IPS-NIHi7 (cell line): ENCODE data around the gene SMOC2.
"Not testable (repeated sequence)": the region's sequence is repeated elsewhere in the genome, so short reads cannot be mapped to it uniquely, and the experiment has no call there.

ENCODE experiments used
- DNase-seq: peaks from one replicate; pipeline ENCODE4 v3.0.0; 2012; ENCODE audit warnings: mixed read lengths; ENCODE audit errors: extremely low spot score

The SMOC2 gene

DNA sequence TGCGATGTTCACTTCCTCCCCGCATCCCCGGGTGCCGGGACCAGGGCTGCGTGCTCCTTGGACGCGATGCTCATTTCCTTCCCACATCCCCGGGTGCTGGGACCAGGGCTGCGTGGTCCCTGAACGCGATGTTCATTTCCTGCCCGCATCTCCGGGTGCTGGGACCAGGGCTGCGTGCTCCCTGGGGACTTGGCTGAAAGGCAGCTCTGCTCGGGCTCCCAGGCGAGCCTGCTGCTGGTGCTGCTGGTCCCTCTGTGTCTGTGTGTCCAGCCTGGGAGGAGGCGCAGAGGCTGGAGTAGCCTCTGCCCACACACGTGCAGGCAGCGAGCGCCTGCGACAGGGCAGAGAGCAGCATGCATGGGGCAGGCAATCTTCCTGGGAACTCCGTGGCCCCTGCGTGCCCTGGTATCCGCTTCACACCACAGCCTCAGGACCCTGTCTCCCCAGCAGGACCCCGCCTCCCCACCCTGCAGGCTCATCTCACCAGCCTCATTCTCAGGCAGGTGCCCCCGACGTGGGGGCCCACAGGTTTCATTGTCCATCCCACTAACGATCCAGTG, 132.4 kb downstream of the SMOC2 start:
- DNase-seq, result not testable (repeated sequence)

DNA sequence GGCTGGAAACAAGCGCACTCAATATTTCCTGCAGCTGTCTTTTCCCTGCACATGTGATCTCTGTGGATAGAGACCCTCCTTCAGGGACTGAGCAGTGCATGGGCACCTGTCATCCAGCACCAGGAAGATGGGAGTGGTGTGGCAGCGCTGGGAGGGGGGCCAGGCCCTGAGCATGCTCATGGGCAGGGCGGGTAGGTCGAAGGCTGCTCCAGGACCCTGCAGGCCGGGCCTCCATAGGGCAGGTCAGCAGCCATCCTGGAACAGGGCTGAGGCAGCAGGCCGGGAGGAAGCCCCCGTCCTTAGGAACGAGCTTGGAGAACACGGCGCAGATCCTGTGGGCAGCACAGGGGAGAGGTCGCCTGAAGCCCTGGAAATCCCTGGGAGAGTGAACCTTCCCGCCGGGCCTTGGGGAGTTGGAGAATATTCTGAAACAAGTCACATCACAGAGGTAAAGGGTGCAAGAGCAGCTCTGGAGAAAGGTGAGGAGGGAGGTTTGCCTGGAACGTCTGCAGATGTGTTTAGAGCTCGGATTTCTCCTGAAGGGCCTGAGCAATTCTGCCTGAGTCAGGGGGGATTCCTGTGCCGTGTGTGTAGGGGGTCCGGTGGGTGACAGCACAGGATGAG, 133.2 kb downstream of the SMOC2 start:
- DNase-seq, result no peak

DNA sequence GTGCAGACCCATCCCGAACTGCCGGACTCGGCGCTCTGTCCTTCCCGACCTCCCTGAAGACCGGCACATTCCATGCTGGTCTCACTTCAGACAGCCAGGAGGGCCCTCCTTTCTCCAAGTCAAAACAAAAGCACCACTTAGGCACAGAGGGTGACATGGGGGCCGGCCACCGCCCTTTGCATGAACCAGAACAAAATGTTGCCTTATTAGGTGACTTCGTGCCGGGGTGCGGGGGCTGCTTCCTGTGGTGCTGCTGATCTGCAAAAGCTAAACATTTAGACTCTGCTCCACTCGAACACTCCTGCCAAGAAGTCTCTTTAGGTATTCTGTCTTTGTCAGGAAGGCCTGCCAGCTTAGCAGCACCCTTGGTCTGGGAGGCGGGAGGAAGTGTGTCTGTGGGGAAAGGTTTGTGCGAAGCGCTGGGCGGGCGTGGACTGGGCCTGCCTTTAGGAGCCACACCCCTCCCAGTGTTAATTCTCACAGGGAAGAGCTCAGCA, 133.8 kb downstream of the SMOC2 start:
- peak; percentile 53 for DNase-seq

DNA sequence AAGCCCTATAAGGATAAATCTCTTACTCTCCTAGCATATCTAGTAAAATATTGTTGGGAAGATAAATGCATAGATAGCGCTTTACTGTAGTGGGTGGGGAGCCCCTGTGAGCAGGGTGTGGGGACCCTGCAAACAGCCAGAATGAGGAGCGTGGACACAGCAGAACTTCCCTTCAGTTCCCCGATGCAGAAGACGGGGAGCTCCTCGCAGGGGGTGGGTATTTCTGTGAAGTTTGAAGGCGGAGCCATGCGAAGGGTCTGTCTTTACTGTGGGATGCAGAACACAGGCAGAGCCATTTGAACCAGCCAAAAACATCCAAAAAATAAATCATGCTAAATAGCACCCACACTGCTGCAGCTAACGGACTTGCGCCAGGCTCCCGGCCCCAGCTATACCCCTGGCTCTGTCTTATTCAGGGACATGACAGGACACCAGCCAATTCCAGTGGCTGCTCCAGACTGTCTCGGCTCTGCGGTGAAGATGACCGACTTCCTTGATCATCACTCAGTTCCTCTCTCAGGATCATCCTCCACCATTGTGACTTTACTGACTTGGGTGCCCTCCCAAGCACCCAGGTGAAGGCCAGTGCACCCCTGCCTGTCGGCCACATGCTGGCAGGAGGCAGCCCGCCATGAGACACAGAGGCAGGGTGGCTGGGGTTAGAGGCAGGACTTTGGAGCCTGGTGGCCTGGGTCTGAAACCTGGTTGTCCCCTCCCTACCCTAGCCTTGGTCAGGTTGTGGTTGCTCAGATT, 134.5 kb downstream of the SMOC2 start:
- no peak for DNase-seq

DNA sequence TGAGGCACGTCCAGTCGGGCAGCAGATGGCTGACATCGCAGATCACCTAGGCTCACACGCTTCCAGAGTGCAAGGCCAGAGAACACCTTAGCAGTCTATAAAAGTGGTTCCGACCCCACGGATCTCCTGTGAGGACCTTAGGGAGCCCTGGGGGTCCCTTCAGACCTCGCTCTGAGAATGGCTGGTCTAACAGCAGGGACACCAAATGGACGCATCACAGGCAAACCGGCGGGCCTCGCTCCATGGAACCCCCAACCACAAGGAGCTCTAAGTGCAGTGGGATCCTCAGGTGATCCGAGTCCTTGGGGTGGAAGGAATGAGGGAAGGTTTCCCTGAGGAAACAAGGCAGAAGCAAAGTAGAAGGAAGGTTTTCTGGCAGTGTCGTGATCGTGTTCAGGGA, 135.4 kb downstream of the SMOC2 start:
- no peak for DNase-seq

DNA sequence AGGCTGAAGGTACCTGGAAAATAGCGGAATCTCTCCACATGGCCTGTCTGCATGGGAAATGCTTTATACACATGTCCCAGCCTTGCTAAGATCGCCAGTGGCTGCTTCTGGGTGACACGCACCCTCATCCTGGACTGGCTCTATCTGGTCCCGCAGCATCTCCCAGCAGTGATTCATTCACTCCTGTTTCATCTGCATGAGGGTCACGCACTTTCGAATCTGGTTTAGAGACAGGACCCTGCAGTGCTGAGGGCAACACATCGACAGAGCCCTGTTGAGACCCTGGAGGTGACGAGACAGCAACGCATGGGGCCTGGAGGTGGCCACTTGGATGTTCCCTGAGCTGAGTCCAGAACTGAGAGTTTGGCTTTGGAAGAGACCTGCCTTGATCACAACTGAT, 136.5 kb downstream of the SMOC2 start:
- no peak for DNase-seq

DNA sequence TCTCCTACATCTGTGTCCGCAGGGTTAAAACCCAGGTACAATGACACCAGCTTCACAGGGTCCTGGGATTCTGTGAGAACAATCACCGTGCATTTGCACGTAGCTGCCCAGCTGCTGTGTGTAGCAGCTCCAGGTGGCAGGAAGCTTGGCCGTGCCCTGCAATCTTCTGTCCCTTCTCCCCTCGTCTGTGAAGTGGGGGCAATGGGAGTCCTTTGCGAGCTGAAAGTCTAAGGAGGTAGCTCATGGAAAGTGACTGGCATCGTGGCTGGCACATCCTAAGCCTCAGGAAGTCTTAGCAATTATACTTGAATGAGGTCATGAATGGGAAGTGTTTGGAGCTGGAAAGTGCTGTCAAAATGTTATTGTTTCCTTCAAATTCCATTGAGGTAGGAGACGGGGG, 137.1 kb downstream of the SMOC2 start:
- DNase-seq, result no peak

DNA sequence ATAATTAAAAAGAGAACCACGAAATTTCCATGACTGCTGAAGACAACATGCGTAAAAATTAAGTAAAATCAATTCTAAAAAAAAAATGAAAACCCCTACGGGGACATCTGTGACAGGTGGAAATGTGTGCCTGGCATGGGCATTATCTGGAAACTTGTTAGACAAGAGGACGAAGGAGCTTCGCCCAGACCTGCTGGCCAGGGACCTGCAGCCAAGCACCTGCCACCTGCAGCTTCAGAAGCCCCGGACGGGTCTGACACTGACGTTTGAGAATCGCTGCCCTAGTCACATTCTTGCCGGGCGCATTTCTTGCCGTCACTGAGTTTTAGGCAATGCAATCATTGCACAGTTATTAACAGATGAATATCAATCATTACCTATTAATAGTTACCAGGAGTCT, 140.3 kb downstream of the SMOC2 start:
- no peak for DNase-seq

DNA sequence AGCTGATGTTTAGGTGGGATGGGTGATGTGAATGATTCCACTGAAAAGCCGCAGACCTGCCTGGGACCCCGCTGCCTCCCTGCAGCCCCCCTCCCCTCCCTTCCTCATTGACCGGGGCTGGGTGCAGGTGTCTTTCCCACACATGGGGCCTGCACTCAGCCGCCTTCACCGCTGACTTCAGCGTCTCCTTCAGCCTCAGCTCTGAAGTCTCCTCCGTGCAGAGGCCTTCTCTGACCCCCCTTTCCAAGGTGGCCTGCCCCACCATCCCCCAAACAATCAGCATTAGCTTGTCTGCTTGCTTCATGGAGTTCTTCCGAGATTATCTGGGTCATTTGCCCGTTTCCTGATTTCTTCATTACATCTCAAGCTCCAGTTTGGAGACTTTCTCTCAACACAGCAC, 140.7 kb downstream of the SMOC2 start:
- DNase-seq, result no peak

DNA sequence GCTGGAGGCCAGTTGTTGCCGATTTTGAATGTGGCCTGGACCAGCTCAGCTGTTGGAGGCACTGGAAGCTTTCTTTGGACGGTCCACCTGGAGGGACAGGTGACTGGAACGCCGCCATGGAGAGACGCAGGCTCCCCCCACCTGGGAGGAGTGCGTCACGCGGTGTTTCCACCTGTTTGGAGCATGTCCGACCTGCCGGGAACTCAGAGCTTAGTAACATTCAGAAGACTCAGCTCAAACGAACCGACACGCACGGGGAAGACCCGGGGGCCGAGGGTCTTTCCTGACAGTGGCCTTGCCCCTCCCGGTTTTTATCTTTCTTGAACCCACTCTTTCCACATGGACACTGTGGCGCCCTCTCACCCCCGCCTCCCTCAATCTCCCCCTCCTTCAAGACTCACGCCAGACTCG, 141.6 kb downstream of the SMOC2 start:
- DNase-seq, result no peak

DNA sequence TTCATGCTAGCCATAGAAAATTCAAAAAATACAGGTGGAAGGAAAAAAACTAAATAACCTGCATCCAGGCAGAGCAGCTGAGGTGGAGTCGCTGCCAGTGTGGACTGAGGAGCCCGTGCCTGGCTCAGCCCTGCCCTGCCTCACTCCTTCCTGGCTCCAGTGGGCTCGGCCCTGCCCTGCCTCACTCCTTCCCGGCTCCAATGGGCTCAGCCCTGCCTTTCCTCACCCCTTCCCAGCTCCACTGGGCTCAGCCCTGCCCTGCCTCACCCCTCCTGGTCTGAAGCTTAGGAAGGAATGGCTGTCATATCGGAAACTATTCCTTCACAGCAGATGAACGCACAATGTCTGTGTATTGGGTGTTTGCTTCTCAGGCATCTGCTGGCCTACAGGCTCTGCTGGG, 142.1 kb downstream of the SMOC2 start:
- DNase-seq, result no peak

DNA sequence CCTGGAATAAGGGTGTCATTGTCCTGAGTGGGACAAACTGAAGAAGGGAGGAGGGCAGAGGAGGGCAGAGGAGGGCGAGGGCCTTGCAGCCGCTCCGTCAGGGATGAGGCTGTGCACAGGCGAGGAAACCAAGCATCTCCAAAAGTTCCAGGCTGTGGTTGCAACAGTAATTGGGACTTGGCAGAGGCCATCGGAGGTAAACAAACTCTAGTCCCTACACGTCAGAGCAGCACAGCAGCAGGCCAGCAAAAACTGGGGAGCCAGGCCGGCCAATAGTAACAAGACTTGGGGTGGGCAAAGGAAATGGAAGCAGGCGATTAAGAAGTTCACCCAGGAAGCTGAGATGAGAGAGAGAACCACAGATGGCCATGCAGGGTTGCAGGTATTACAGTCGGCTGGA, 142.8 kb downstream of the SMOC2 start:
- DNase-seq, result no peak

DNA sequence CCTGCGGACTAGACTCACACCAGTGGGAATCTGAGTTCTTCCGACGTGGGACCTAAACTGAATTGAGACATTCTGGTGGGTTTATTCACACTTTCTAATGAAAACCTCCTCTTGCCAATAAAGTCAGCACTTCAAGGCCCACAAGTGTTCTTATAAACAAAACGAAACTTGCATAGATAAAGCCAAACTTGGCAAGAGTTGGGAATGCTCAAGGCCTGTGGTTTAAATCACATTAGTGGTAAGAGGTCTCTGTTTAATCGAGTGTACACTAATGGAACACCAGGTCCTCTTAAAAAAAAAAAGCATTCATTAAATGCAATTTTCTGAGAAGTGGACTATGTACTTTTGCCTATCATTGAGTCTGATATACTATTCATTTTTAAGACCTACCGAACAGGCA, 143.3 kb downstream of the SMOC2 start:
- DNase-seq, result no peak

DNA sequence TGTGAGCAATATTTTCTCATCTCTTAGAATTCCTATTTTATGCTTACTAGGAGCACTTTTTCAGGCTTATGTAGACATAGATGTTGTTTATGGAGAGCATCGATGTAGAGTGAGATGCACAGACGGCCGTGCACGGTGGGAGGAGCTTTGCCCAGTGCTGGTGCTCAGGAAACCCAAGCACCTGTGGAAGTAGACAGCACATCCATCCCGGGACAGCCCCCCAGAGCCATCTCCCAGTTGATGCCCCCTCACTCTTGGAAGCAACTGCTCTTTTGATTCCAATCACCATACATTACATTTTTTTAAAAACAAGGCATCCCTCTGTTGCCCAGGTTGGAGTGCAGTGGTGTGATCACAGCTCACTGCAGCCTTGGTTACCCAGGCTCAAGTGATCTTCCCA, 143.7 kb downstream of the SMOC2 start:
- no peak for DNase-seq

DNA sequence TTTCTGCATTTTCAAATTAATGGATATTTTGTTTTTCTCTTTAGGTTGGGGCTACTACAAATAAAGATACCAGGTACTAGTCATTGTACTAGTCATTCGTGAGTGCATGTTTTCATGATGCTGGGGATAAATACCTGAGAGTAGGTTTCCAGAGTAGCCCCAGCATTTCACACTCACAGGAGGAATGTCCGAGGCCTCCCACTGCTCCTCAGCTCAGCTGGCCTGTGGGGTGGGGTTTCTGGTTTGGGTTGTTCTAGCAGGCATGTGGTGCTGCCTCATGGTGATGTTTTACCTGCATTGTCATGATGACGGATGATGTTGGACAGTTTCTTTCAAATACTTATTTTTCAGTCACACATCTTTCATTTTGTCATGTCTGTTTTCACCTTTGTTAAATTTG, 144.5 kb downstream of the SMOC2 start:
- DNase-seq, result no peak

DNA sequence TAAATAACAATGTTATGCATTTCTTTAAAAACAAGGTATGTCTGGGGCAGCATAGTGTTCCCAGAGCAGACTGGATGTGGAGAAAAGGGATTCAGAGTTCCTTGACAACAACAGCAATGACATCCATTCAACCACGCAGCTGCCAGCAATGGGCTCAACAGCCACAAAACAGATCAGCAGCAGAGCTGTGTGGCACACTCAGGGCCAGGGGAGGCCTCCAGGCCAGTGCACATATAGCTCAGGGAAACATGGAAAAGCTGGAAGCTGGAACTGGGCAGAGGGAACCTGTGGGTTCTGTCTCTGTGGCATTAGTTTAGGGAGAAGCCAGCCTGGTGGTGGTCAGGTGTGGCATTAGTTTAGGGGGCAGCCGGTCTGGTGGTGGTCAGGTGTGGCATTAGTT, 148.3 kb downstream of the SMOC2 start:
- DNase-seq, result no peak

DNA sequence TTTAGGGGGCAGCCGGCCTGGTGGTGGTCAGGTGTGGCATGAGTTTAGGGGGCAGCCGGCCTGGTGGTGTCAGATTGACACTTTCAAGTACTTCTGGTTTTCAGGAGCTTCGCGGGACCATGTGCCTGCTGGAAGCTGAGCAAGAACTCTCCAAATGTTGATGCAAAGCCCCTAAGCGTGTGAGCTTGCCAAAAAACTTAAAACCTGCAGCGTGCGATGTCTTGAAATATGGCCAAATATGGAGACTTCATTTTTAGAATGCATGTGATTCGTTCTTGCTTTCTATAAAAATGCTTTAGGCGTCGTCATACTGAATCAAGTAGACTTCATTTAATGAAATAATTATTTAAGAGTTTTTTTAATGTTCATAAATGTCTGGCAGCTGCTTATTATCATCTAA, 149.4 kb downstream of the SMOC2 start:
- no peak for DNase-seq

DNA sequence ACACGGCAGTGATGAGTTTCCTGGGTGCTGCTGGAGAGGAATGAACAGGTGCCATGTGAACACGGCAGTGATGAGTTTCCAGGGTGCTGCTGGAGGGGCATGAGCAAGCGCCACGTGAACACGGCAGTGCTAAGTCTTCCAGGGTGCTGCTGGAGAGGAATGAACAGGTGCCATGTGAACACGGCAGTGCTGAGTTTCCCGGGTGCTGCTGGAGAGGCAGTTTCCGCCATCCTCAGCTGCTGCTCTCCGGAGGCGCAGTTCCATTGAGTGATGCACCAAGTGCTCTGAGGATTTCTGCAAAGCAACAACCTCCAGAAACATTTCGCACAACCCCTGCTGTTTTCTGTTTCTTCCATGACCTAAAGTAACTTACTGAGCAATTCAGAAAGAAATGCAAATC, 155.4 kb downstream of the SMOC2 start:
- no peak for DNase-seq

DNA sequence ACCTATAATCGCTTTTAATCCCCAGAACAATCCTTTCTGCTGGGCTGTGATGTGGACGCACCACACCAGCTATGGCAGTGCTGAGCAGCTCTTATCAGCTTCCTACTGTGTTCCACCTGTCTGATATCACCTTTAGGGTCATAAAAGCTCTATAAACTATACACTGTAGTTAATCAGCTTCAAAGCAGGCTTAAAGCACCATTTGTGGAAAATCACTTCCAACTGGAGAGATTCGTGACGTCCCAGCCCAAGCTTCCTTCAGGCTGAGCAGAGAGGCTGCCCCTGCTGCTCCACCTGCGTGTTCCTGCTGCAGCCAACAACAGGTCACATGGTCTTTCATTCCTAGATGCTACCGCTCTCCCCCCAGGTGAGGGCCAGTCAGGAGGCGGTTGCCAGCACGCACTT, 156.5 kb downstream of the SMOC2 start:
- no peak for DNase-seq

DNA sequence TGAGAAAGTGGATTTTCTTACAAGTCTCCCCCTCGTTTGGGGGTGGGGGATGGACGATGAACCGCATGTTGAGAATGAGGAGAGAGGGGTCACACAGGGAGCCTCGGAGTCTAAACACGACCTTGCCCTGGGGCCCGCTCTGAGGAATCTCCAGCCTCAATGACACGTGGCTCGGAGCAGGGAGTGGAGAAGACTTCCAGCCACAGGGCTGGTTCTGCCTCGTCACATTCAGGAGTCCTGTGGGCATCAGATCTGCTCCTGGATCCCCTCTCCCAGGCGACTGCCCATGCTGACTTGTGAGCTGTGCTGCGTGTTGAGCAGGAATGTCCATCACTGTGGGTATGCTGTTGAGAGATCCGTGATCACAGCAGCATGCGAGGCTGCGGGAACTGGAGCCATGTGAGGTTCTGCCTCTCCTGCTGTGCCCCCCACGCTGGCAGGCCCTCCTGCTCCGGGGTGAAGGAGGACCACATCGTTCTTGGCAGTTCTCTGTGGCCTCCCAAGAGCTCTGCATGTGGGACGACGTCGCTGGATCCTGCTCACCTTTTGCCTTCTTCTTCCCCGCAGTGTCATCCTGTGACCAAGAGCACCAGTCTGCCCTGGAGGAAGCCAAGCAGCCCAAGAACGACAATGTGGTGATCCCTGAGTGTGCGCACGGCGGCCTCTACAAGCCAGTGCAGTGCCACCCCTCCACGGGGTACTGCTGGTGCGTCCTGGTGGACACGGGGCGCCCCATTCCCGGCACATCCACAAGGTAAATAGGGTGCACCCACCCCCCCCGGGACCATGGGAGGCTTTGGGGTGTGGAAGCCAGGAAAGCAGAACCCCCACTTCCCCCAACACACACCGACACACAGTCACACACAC, 157.5 kb downstream of the SMOC2 start:
- no peak for DNase-seq

DNA sequence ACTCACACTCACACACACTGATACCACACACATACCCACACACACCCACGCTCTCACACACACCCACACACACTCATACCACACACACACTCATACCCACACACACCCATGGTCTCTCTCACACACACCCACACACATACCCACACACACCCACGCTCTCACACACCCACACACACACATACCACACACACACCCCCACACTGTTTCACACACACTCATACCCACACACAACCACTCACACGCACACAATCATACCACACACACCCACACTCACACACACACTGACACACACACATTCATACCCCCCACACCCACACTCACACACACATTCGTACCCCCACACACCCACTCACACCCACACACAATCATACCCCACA, 158.1 kb downstream of the SMOC2 start:
- DNase-seq, result no peak

DNA sequence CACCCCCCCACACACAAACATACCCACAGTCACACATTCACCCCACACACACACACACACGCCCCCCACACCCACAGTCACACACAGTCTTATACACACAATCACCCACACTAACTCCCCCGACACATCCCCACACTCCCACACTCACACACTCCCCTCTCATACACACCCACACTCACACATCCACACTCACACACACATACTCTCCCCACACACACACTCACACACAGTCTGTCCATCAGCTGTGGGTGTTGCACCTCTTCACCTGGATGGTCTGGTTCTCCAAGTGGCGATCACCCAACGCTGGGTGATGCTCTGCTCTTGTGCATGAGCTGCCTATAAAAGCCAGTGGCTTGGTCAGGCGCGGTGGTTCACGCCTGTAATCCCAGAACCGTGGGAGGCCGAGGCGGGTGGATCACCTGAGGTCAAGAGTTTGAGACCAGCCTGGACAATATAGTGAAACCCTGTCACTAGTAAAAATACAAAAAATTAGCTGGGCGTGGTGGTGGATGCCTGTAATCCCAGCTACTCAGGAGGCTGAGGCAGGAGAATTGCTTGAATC, 158.9 kb downstream of the SMOC2 start:
- no peak for DNase-seq
